Measurements from ENCODE around the gene TMEM266. TPM values are rescaled to one million over a fixed set of nuclear protein-coding genes. Genes with fewer than 3 reads are reported as not detected.
"Not testable (repeated sequence)": the region's sequence is repeated elsewhere in the genome, so short reads cannot be mapped to it uniquely, and the experiment has no call there.

TMEM266 gene
- total RNA-seq: 1.4 TPM
- long read RNA-seq, partial matches to known transcripts: 0 of 2 reads
- long read RNA-seq, other reads (novel, unspliced or antisense): 2 of 2 reads

- H3K27me3 ChIP-seq (ENCODE audit: low read depth): peaks cover 32% of the 10 kb centered on the region
- H3K4me3 ChIP-seq: peak within 1 kb of the TSS; percentile 68
- TF ChIP-seq CTCF (IDR thresholded peaks at IDR 0.05): no peak
- no peaks in the 10 kb centered on the region for H3K36me3 ChIP-seq
- peak; percentile 57 for DNase-seq
- peak; percentile 70 to 80 for ATAC-seq
- peaks cover 30% of the 10 kb centered on the region for H3K4me1 ChIP-seq
- H3K27ac ChIP-seq: no peak within 1 kb of the TSS
- H3K9me3 ChIP-seq: no peaks in the 10 kb centered on the region
- intact Hi-C loops (cut with DNase I): no loop called here
These were observed at the start of gene TMEM266 for GRCh38 chr15:76059320-76060117. TMEM266 (plus strand) TSS chr15:76059985; CDS start chr15:76134264, 74,279 bp downstream.

DNA sequence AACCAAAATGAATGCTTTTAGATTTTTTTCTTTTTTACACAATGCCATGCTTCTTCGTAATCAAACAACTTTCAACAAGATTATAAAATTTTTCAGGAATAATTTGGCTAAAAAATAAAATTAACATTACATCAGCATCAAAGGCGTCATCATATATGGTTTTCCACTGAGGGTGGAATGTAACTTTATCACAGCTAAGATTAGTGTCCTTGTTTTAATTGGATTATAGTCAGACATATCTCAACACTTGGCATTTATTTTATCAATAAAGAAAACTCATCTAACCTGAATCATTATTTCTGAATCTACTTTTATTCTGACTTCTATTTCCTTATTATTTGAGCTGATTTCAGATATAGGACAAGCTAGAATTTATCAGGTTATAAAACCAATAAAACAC, 49.2 kb upstream of the TMEM266 start:
- Histone ChIP-seq H3K27me3 (ENCODE audit: low read depth) (no peaks in the 10 kb centered on the region), H3K36me3 (no peaks in the 10 kb centered on the region), H3K9me3 (peaks cover 3% of the 10 kb centered on the region), H3K27ac (no peak overlapping the region), H3K4me1 (no peaks in the 10 kb centered on the region), H3K4me3 (no peak overlapping the region)
- TF ChIP-seq CTCF (IDR thresholded peaks at IDR 0.05): no peak
- ATAC-seq (no peak), DNase-seq (no peak)
- intact Hi-C loops (cut with DNase I): no loop called here

DNA sequence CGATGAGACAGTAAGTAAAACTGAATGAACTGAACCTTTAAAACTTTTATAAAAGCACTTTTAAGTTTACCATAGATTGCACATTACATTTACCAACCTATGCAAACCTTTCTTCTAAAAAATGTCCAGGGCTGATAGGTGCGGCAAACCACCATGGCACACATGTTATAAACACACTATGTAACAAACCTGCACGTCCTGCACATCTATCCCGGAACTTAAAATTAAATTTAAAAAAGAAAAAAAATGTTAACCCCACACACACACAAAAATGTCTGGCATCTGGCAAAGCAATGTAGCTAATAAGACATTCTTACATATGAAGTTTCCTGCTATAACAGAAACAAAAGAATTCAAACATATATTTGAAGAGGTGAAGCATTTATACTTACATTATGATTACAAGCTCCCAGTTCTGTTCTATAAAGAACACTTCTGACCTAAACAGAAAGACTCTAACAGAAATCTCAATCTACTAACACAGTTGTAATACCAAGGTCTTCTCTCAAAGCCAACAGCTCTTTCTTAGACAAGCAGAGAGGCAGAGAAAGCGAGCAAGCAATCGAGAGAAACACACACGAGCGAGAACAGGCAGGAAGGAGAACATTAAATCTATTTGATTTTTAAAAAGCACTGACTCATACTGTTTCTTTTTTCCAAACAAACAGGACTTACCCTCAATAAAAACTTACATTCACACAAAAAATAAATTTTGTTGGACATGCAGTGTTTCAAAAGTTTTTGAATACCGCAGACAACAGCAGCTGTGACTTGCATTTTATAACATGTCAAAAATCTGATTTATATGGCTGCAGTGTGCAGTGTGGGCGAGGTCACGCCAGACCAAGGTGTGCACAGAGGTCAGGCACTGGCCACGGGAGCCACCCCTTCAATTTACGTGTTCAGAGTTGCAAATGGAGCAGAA, 47.9 kb upstream of the TMEM266 start, which contains the start of gene NRG4:
NRG4 (minus strand) TSS at position 798 of the 925 bp plus-strand sequence. CDS start 1,194 bp downstream, outside the sequence.
- H3K36me3 ChIP-seq: no peaks in the 10 kb centered on the region
- H3K4me3 ChIP-seq: no peak within 1 kb of the TSS
- TF ChIP-seq CTCF (IDR thresholded peaks at IDR 0.05): no peak
- DNase-seq (no peak), ATAC-seq (no peak)
- no peaks in the 10 kb centered on the region for H3K4me1 ChIP-seq
- H3K9me3 ChIP-seq: peaks cover 3% of the 10 kb centered on the region
- H3K27me3 ChIP-seq (ENCODE audit: low read depth): no peaks in the 10 kb centered on the region
- intact Hi-C loops (cut with DNase I): no loop called here
- H3K27ac ChIP-seq: no peak within 1 kb of the TSS

- H3K9me3 ChIP-seq; intact Hi-C loops (cut with DNase I); DNase-seq; ATAC-seq; H3K36me3 ChIP-seq; H3K27ac ChIP-seq; H3K4me1 ChIP-seq; H3K27me3 ChIP-seq (ENCODE audit: low read depth); H3K4me3 ChIP-seq: not testable (repeated sequence)
These were observed 46.3 kb upstream of the TMEM266 start for GRCh38 chr15:76013470-76013869.

DNA sequence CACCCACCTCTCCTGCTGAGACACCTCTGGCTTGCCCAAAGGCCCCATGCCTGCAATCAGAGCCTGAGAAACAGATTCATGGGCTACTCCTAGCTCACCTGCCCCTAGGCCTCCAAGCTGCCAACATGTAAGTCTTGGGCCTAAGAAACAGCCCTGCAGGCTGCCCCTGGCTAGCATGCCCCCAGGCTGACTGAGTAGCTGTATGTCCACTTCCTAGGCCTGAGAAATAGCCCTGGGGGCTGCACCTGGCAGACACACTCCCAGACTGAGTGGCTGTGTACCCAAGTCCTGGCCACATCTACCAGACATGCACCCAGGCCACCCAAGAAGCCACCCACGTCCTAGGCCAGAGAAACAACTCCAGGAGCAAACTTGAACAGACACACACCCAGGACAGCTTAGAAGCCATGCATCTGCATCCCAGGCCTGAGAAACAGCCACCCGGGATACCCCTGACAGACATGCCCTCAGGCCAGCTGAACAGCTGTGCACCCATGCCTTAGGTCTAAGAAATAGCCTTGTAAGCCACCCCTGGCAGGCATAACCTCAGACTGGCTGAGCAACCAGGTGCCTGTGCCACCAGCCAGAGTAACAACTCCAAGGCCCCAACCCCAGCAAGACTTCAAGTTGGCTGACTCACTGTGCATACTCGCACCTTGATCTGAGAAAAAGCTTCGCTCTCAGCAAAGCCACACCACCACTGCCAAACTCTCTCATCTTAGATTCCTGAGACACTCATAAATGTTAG, 35.6 kb upstream of the TMEM266 start:
- ATAC-seq: no peak

More for the DNA sequence above, 35.6 kb upstream of the TMEM266 start:
- Histone ChIP-seq H3K4me3 (no peak overlapping the region), H3K27ac (no peak overlapping the region), H3K36me3 (no peaks in the 10 kb centered on the region), H3K9me3 (peaks cover 15% of the 10 kb centered on the region), H3K27me3 (ENCODE audit: low read depth) (no peaks in the 10 kb centered on the region), H3K4me1 (no peaks in the 10 kb centered on the region)
- intact Hi-C loops (cut with DNase I): no loop called here
- no peak for DNase-seq
- no peak for TF ChIP-seq CTCF (IDR thresholded peaks at IDR 0.05)

Measured in lower lobe of right lung (tissue), 2 donors.